ENCODE measurements around the gene LRCH1.

- TF ChIP-seq MAFK (IDR thresholded peaks at IDR 0.05; ENCODE audit: low read depth, low read length) (no peak), CTCF (conservative IDR thresholded peaks at IDR 0.05; ENCODE audit: low read depth, low read length) (no peak), RCOR1 (IDR thresholded peaks at IDR 0.05; ENCODE audit: insufficient replicate concordance, low read length) (no peak), POLR2A (IDR thresholded peaks at IDR 0.05; ENCODE audit: low read depth, low read length) (no peak), FOS (IDR thresholded peaks at IDR 0.05; ENCODE audit: low read depth, low read length) (no peak), USF2 (IDR thresholded peaks at IDR 0.05; ENCODE audit: low read depth, low read length) (no peak), RFX5 (IDR thresholded peaks at IDR 0.05; ENCODE audit: low read depth, low read length) (no peak), MXI1 (IDR thresholded peaks at IDR 0.05; ENCODE audit: borderline replicate concordance, low read depth, low read length) (no peak), BHLHE40 (IDR thresholded peaks at IDR 0.05; ENCODE audit: low read depth, low read length) (no peak), RAD21 (IDR thresholded peaks at IDR 0.05; ENCODE audit: low read length) (no peak), ELK1 (IDR thresholded peaks at IDR 0.05; ENCODE audit: borderline replicate concordance, low read depth, low read length) (no peak), MAZ (IDR thresholded peaks at IDR 0.05; ENCODE audit: borderline replicate concordance, low read depth, low read length) (no peak), CHD1 (IDR thresholded peaks at IDR 0.05; ENCODE audit: low read depth, low read length) (no peak), CEBPB (IDR thresholded peaks at IDR 0.05; ENCODE audit: low read depth, low read length) (no peak)
These were observed 242.4 kb downstream of the LRCH1 start for GRCh38 chr13:46795321-46795720.
